HL-60/S4 treated with retinoic acid at 250 ng/mL for 4 days and 3 days (cell line): ENCODE results near the gene LRRC75A.

Experiments used
- in situ Hi-C: fragments of 300-500 bp; cut with MboI; formaldehyde crosslinking; loops from 2 replicates; pipeline ENCODE4 v1.7.0; 2022; ENCODE audit warnings: low sequenced_read_pairs

The LRRC75A gene

GRCh38 chr17:16473044-16474011 is 18.7 kb downstream of the LRRC75A start:
- in situ Hi-C loops = no loop called here

DNA sequence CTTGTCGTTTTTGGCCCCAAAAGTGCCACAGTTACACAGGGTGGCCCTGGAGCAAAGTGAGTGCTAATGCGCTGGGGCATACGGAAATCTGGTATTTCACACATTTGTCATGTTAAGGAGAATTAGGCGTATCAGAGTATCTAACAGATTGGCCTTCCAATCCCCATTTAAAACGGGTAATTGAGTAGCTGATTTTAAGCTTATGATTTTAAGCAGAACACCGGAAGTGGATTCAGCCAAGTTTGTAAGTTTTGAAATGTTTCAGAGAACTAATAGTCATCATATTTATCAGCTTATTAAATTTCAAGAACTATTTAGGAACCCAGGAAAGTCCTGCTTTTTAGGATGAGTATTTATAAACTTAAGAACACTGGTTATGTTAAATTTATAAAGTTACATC is 19.5 kb downstream of the LRRC75A start:
- in situ Hi-C loops = no loop called here

DNA sequence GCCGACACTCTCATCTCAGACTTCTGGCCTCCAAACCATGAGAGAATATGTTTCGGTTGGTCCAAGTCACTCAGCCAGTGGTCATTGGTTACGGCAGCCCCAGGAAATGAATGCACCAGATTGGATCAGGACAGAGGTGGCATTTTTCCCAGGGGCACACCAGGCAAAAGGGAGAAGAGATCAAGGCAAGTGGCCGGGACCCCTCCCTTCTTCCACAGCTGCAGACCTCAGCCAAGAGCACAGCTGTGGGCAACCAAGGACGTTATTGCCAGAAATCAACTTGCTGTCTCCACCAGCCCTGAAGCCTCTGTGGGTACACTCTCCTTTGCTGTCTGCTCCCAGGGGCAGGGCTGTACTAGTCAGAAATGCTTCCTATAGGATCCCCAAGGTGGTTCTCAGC is 20.7 kb downstream of the LRRC75A start:
- in situ Hi-C loops = no loop called here

DNA sequence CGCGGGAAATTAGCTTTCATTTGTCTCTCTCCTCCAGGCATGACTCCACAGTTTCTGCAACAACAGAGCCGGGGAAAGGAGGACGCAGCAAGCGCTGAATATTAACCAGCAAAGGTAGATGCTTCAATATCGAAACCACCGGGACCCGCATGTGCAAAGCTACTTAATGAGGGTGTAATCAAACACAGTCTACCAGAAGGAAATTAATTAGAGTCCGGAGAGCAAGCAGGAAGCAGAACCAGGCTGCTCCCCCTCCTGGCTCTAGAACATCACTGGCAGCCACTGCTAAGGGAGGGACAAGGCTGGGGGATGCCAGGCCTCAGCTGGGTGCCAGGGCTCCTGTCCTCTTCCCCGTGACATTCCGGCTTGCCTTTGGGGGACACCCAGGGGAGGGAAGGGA is 21.7 kb downstream of the LRRC75A start:
- in situ Hi-C loops = no loop called here

DNA sequence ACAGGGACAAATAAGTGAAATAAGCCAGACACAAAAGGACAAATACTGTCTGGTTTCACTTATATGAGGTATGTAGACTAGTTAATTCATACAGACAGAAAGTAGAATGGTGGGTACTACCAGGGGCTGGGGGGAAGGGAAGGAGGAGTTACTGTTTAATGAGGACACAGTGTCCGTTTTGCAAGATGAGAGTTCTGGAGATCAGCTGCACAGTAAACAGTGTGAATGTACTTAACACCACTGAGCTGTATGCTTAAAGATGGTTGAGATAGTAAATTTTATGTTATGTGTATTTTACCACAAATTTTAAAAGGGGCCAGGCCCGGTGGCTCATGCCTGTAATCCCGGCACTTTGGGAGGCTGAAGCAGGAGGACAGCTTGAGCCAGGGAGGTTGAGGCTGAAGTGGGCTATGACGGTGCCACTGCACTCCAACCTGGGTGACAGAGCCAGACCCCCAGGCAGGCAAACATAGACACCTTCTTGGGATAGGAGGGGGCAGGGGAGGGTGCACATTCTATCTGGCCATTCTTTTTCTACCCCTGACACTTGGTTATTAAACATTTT is 23.5 kb downstream of the LRRC75A start:
- in situ Hi-C loops = loop anchor here (10.0 kb wide), 1 partner anchor 46 kb away; no protein-coding TSS in a partner anchor

GRCh38 chr17:16467886-16468285 is 24.1 kb downstream of the LRRC75A start:
- in situ Hi-C loops = loop anchor here (10.0 kb wide), 1 partner anchor 47 kb away; no protein-coding TSS in a partner anchor

DNA sequence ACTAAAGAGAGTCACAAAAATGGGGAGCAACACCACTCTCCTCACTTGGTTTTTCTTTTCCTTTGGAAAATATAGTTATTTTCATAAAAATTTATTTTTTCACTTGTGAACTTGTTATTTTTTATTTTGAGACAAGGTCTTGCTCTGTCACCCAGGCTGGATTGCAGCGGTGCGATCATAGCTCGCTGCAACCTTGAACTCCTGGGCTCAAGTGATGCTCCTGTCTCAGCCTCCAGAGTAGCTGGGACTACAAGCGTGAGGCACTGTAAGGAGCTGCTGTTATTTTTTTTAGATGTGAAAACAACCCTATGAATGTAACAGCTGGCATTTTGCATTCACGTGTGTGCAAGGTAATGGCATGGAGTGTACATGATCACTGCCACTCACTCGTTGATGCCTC is 24.9 kb downstream of the LRRC75A start:
- in situ Hi-C loops = loop anchor here (10.0 kb wide), 1 partner anchor 48 kb away; no protein-coding TSS in a partner anchor

- in situ Hi-C loops = loop anchor here (10.0 kb wide), 1 partner anchor 48 kb away; no protein-coding TSS in a partner anchor
Observed at GRCh38 chr17:16466407-16466806, 25.6 kb downstream of the LRRC75A start.

DNA sequence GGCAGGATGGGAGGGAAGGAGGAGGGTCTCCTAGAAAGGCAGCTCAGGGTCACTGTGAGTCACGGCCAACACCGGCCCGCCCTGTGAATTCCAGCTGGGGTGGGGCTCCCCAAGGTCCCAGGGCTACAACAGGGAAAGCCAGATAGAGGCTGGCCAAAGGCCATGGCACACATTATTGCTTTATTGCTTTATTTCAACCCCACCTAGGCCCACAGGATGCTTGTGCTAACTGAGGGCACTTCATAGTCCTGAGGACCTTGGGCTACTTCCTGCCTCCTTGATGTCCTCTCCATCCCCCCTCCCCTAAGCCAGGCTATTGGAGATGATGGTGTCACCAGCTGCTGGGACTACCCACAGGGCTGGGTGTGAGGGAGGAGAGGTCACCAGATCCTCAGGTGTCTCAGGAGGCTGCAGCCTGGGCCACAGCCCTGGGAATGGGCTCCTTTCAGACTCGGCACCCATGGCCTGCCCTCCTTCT is 26.1 kb downstream of the LRRC75A start:
- in situ Hi-C loops = loop anchor here (10.0 kb wide), 1 partner anchor 49 kb away; no protein-coding TSS in a partner anchor

GRCh38 chr17:16465052-16465312 is 27.0 kb downstream of the LRRC75A start:
- in situ Hi-C loops = loop anchor here (10.0 kb wide), 1 partner anchor 50 kb away; no protein-coding TSS in a partner anchor

DNA sequence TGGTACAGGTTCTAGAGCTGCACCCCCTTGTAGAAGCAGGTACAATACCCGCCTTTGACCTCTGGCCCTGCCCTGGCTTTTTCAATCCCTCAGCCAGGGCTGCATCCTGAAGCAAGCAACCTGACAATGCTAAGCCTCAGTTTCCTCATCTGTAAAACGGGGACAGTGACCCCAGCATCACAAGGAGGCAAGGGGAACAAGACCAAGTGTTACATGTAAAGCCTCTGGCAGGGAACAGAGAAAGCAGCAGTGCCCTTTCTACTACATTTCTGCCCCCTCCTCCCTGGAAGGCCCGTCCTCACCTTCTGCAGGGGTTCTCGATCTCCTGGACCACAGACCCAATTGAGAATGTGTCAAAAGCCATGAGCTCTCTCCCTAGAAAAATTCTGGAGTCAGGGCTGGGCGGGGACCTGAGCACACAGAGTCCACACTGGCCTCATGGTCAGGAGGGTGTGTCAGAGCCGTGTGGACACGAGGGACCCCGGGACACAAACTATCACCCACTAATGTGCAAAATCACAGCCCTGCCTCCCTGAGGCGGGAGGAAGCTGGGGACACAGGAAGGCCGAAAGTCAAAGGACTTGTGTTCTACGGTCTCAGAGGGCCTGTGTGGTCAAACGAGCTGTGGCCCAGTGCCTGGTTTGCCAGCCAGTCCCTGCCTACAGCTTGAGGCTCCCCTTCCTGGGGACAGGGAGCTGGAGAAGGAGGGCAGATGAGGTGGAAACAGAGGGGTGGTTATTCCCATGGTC is 27.5 kb downstream of the LRRC75A start:
- in situ Hi-C loops = loop anchor here (10.0 kb wide), 1 partner anchor 50 kb away; no protein-coding TSS in a partner anchor

GRCh38 chr17:16463358-16464302 is 28.4 kb downstream of the LRRC75A start:
- in situ Hi-C loops = loop anchor here (10.0 kb wide), 1 partner anchor 51 kb away; no protein-coding TSS in a partner anchor

DNA sequence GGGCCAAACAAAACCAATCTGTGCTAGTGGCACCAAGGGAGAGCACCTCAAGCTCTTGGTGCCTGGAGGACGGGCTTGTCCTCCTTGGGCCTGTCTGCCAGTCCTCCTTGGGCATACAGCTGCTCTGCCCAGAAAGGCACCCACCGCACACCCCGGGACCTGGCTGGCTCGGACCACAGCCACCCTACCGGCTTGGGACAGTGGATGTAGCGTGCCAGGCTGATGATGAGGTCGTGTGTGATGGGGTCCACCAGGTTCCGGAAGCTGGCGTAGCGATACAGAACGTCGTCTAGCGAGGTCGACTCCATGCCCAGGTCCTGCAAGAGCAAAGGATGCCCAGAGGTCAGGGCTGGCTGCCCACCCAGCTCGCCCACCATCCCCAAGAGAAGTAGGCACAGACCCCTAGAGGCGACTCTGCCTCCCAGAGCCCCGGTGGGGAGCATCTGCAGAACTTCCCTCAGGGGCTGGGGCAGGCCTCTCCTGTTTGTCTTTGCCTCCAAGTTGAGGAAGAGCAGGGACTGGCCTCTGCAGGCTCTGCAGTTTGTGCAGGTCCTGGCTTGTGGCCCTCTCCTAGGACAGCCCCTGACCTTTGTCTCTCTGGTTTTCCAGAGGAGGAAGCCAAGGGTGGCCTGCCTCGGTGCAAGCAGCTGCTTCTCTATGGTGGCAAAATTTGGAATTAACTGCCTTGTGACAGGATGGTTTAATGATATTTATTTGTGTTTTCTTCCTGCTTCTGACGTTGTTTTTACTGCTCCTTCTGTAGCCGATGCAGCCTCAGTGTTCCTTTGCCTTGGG is 29.7 kb downstream of the LRRC75A start:
- in situ Hi-C loops = loop anchor here (10.0 kb wide), 1 partner anchor 53 kb away; no protein-coding TSS in a partner anchor

DNA sequence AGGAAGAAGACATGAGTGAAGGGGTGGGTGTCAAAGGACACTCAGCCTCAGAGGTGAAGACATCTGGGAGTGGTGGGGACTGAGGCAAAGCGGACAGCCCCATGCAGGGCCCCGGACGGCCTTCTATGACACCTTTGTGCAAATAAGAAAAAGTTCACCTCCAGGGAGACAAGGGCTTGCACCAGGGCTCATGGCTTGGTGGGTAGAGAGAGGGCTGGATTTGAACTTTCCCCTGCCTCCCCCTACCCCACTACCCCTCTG is 30.5 kb downstream of the LRRC75A start:
- in situ Hi-C loops = loop anchor here (10.0 kb wide), 1 partner anchor 53 kb away; no protein-coding TSS in a partner anchor

GRCh38 chr17:16460796-16461605 is 31.0 kb downstream of the LRRC75A start:
- in situ Hi-C loops = loop anchor here (10.0 kb wide), 1 partner anchor 54 kb away; no protein-coding TSS in a partner anchor

- in situ Hi-C loops = loop anchor here (10.0 kb wide), 1 partner anchor 55 kb away; no protein-coding TSS in a partner anchor
Observed at GRCh38 chr17:16459855-16460550, 32.0 kb downstream of the LRRC75A start.

- in situ Hi-C loops = no loop called here
Observed at GRCh38 chr17:16459271-16459670, 32.7 kb downstream of the LRRC75A start.
